Neuronal stem cell (in vitro differentiated cells): ENCODE measurements around the gene FGA.
A peak's percentile ranks its signal among the peaks of the same experiment; 100 is the strongest.

ENCODE experiments used
- DNase-seq: peaks from one replicate; pipeline ENCODE4 v3.0.0-alpha.2; 2013; ENCODE audit warnings: low spot score
- H2AFZ ChIP-seq: one replicate; pipeline ENCODE4 v1.6.1; 2013; ENCODE audit warnings: mild to moderate bottlenecking, low read length, inconsistent platforms
- H2AK5ac ChIP-seq: 2 replicates; pipeline ENCODE4 v1.6.1; 2013; ENCODE audit warnings: low read depth, mild to moderate bottlenecking, inconsistent platforms, low read length, moderate library complexity, mixed read lengths
- H2BK120ac ChIP-seq: 2 replicates; pipeline ENCODE4 v1.6.1; 2013; ENCODE audit warnings: low read depth, mild to moderate bottlenecking, inconsistent platforms, low read length, moderate library complexity, mixed read lengths
- H2BK12ac ChIP-seq: one replicate; pipeline ENCODE4 v1.6.1; 2013; ENCODE audit warnings: low read length, inconsistent platforms
- H2BK15ac ChIP-seq: 2 replicates; pipeline ENCODE4 v1.6.1; 2013; ENCODE audit warnings: mild to moderate bottlenecking, low read length, inconsistent platforms, mixed read lengths
- H2BK5ac ChIP-seq: one replicate; pipeline ENCODE4 v1.6.1; 2013; ENCODE audit warnings: inconsistent platforms, mild to moderate bottlenecking, low read length, moderate library complexity
- H3K14ac ChIP-seq: one replicate; pipeline ENCODE4 v1.6.1; 2013; ENCODE audit warnings: low read length, inconsistent platforms
- H3K18ac ChIP-seq: 2 replicates; pipeline ENCODE4 v1.6.1; 2013; ENCODE audit warnings: low read length, inconsistent platforms
- H3K23ac ChIP-seq: 2 replicates; pipeline ENCODE4 v1.6.1; 2013; ENCODE audit warnings: low read depth, mild to moderate bottlenecking, mixed read lengths, low read length, inconsistent platforms; ENCODE audit not compliant: poor library complexity
- H3K27ac ChIP-seq: replicated peaks from 3 replicates; pipeline ENCODE4 v1.5.1; 2013; ENCODE audit warnings: low read length, inconsistent platforms
- H3K27me3 ChIP-seq, 3 experiments: 2 replicates each; pipeline ENCODE4 v1.6.1; 2013; ENCODE audit warnings: low read length in 3 of 3, mild to moderate bottlenecking in 2 of 3, inconsistent platforms in 1 of 3, low read depth in 1 of 3, mixed read lengths in 1 of 3, moderate library complexity in 1 of 3; ENCODE audit not compliant: control insufficient read depth in 3 of 3, insufficient read depth in 3 of 3
- H3K36me3 ChIP-seq, 2 donors: replicated peaks in 1 of 2; 2 replicates each; pipeline ENCODE4 v1.6.1; 2013; ENCODE audit warnings: low read length in 2 of 2; ENCODE audit not compliant: control insufficient read depth in 2 of 2, insufficient read depth in 2 of 2
- H3K4ac ChIP-seq: 2 replicates; pipeline ENCODE4 v1.6.1; 2013; ENCODE audit warnings: inconsistent platforms, mild to moderate bottlenecking, low read length, moderate library complexity
- H3K4me1 ChIP-seq, 2 donors: 1 replicate in 1 of 2; 2 replicates in 1 of 2; pipeline ENCODE4 v1.6.1; 2013; ENCODE audit warnings: low read length in 2 of 2, low read depth in 1 of 2; ENCODE audit not compliant: control insufficient read depth in 2 of 2, insufficient read depth in 1 of 2
- H3K4me2 ChIP-seq: one replicate; pipeline ENCODE4 v1.6.1; 2013; ENCODE audit warnings: mild to moderate bottlenecking, low read length, inconsistent platforms; ENCODE audit not compliant: insufficient read depth, poor library complexity, severe bottlenecking
- H3K4me3 ChIP-seq, 2 donors: 2 replicates each; pipeline ENCODE4 v1.5.1; 2013; ENCODE audit warnings: low read length in 2 of 2, mild to moderate bottlenecking in 2 of 2, inconsistent platforms in 1 of 2, moderate library complexity in 1 of 2
- H3K79me1 ChIP-seq: one replicate; pipeline ENCODE4 v1.6.1; 2013; ENCODE audit warnings: low read depth, mild to moderate bottlenecking, inconsistent platforms, low read length, moderate library complexity
- H3K9ac ChIP-seq: one replicate; pipeline ENCODE4 v1.6.1; 2013; ENCODE audit warnings: mild to moderate bottlenecking, low read depth, low read length, inconsistent platforms; ENCODE audit not compliant: poor library complexity
- H3K9me3 ChIP-seq, 2 donors: replicated peaks in 1 of 2; 2 replicates each; pipeline versions ENCODE3 to v1.6.1; 2013; ENCODE audit warnings: low read length in 2 of 2, mild to moderate bottlenecking in 2 of 2, inconsistent platforms in 1 of 2, low read depth in 1 of 2, mixed read lengths in 1 of 2, moderate library complexity in 1 of 2; ENCODE audit not compliant: control insufficient read depth in 2 of 2, insufficient read depth in 1 of 2
- H4K8ac ChIP-seq: one replicate; pipeline ENCODE4 v1.6.1; 2013; ENCODE audit warnings: low read depth, mild to moderate bottlenecking, inconsistent platforms, low read length, moderate library complexity
- H4K91ac ChIP-seq: one replicate; pipeline ENCODE4 v1.6.1; 2013; ENCODE audit warnings: low read length, low read depth, mild to moderate bottlenecking, inconsistent platforms; ENCODE audit not compliant: poor library complexity
- WGBS, 2 donors: extraction: QIAGEN DNeasy Blood & Tissue Kit; methylation state at CpG; one replicate each; pipeline ENCODE4 v1.1.7; 2013; ENCODE audit warnings: missing lambda C conversion rate in 2 of 2, mixed read lengths in 1 of 2; ENCODE audit not compliant: insufficient read length in 2 of 2, insufficient replicate concordance in 1 of 2; ENCODE audit errors: extremely low coverage in 2 of 2; 5-methylcytosine and 5-hydroxymethylcytosine counted together

Gene FGA

DNA sequence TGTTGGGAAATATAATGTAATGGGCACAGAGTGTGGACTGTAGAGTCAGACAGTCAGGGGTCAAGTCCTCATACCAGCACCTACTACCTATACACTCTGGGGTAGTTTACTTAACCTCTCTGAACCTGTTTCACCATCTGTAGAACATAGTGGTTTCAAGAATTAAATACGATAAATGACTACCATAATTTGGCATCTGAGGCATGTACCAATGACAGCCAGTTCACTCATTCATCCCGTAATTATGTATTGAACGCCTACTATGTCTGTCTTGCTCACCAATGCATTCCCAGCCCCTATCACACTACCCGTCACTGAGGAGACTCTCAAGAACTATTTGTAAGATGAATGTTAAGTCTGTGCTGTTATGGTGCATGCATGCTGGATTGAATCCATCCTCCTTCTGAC, 29.7 kb downstream of the FGA start:
- Histone ChIP-seq H3K23ac (no peak overlapping the region), H2BK5ac (no peak overlapping the region), H2BK12ac (no peak overlapping the region), H3K4ac (no peak overlapping the region), H3K4me3 (no peak overlapping the region), H3K9ac (no peak overlapping the region), H2AFZ (no peak overlapping the region), H2BK15ac (no peak overlapping the region), H2AK5ac (no peak overlapping the region), H3K79me1 (no peaks in the 10 kb centered on the region), H3K4me2 (no peak overlapping the region), H3K27ac (no peak overlapping the region), H2BK120ac (no peak overlapping the region), H4K91ac (no peak overlapping the region), H3K36me3 (no peaks in the 10 kb centered on the region), H4K8ac (no peak overlapping the region), H3K27me3 (peaks cover 0 to 3% (median 0%) of the 10 kb centered on the region in 3 experiments), H3K4me1 (no peaks in the 10 kb centered on the region), H3K14ac (no peak overlapping the region), H3K9me3 (no peaks in the 10 kb centered on the region), H3K18ac (no peak overlapping the region)
- no peak for DNase-seq
- no CpG with 5 or more reads among the region's 4 CpGs for WGBS, 2 donors

DNA sequence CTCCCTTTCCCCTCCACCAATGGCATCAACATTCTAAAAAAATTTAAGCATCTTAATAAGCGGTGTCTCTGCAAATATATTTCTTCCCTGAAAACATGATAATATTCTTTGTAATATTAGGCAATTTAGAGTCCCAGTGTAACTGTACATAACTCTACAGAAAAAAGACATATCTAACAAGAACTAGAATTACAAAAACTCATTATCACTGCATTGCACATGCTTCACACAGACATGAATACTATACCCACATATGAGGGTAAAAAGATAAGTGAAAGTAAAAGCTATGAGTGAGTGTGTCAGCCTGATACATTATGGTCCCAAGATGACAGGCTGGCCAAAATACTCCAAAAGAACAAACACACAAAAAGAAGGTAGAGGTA, 30.1 kb downstream of the FGA start:
- Histone ChIP-seq H3K27ac (no peak overlapping the region), H3K4me1 (no peaks in the 10 kb centered on the region), H3K9ac (no peak overlapping the region), H2BK12ac (no peak overlapping the region), H3K79me1 (no peaks in the 10 kb centered on the region), H3K14ac (no peak overlapping the region), H4K91ac (no peak overlapping the region), H3K18ac (no peak overlapping the region), H2BK5ac (no peak overlapping the region), H2BK120ac (no peak overlapping the region), H3K4me2 (no peak overlapping the region), H3K4me3 (no peak overlapping the region), H3K4ac (no peak overlapping the region), H4K8ac (no peak overlapping the region), H3K9me3 (no peaks in the 10 kb centered on the region), H2AK5ac (no peak overlapping the region), H3K23ac (no peak overlapping the region), H2BK15ac (no peak overlapping the region), H2AFZ (no peak overlapping the region), H3K36me3 (no peaks in the 10 kb centered on the region), H3K27me3 (peaks cover 0 to 2% (median 0%) of the 10 kb centered on the region in 3 experiments)
- WGBS, 2 donors, result no CpG with 5 or more reads among the region's 1 CpG
- DNase-seq, result no peak

DNA sequence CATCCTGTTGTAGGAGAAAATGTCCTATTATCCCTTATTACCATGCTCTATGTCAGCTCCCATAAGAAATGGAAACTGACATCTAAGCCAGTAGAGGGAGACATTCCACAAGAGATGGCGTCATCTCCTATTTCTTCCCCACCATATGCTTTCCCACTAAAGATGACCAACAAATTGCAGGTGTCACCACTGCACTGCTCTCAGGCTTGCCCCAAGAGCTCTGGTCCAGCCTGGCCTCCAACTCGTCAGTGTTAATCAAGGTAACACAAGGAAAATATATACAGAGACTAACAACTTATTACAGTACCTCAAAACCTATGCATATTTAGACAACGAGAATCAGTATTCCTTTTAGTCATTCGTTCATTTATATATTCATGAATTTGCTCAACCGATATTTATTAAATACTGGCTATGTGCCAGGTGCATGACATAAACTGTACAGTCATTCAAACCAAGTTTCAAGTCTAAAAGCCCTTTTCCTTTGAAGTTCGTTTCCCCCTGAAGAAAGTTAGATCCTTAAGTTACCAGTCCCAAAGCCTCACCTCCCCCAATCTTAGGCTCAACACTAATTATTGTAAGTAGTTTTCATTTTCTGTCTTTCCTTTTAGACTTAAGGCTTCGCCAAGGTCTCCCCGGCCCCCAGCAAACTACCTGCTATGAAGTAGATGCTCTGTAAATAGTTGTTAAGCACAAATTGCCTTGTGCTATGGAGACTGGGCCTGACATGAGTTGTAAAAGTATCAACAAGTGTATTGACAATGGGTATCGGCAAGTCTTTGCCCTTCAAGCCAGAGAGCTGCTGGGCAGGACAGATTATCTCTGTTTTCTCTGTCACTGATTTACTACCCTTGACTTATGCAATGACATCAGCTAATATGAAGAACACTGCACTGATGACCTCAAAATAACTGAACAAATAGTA, 30.8 kb downstream of the FGA start:
- H3K4me3 ChIP-seq, result no peak overlapping the region
- H2BK15ac ChIP-seq, result no peak overlapping the region
- no peaks in the 10 kb centered on the region for H3K79me1 ChIP-seq
- H4K8ac ChIP-seq, result no peak overlapping the region
- no peak overlapping the region for H2BK5ac ChIP-seq
- H2BK120ac ChIP-seq, result no peak overlapping the region
- no CpG with 5 or more reads among the region's 9 CpGs for WGBS, 2 donors
- H4K91ac ChIP-seq, result no peak overlapping the region
- peak; percentile 48 for DNase-seq
- no peak overlapping the region for H3K4ac ChIP-seq
- H3K27me3 ChIP-seq, result peaks cover 0 to 6% (median 0%) of the 10 kb centered on the region in 3 experiments
- H2AK5ac ChIP-seq, result no peak overlapping the region
- H2BK12ac ChIP-seq, result no peak overlapping the region
- no peaks in the 10 kb centered on the region for H3K4me1 ChIP-seq
- H3K18ac ChIP-seq, result no peak overlapping the region
- H3K23ac ChIP-seq, result no peak overlapping the region
- no peak overlapping the region for H3K27ac ChIP-seq
- no peak overlapping the region for H3K4me2 ChIP-seq
- H3K14ac ChIP-seq, result no peak overlapping the region
- H3K36me3 ChIP-seq, result no peaks in the 10 kb centered on the region
- no peak overlapping the region for H3K9ac ChIP-seq
- no peaks in the 10 kb centered on the region for H3K9me3 ChIP-seq
- H2AFZ ChIP-seq, result no peak overlapping the region

DNA sequence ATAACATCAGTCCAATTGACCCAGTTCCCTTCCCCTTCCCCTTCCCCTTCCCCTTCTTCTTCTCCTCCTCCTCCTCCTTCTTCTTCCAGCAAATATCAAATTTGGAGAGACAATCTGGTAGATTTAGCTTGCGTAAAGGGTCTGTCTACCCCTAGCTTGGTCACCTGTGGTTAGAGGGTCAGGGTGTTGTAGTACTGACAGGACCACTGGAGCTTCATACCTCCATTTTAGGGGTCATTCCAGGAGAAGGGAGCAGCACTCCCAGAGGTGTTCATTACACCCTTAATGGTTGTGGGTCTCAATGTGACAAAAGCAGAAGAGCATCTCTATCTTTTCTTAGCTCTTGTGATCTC, 31.4 kb downstream of the FGA start:
- no CpG with 5 or more reads among the region's 1 CpG for WGBS, 2 donors
- Histone ChIP-seq H2BK15ac (no peak overlapping the region), H2BK12ac (no peak overlapping the region), H2BK5ac (no peak overlapping the region), H3K14ac (no peak overlapping the region), H3K4me1 (no peaks in the 10 kb centered on the region), H3K27me3 (peaks cover 0 to 6% (median 0%) of the 10 kb centered on the region in 3 experiments), H3K9ac (no peak overlapping the region), H3K79me1 (no peaks in the 10 kb centered on the region), H3K36me3 (no peaks in the 10 kb centered on the region), H4K8ac (no peak overlapping the region), H2AFZ (no peak overlapping the region), H3K4ac (no peak overlapping the region), H3K9me3 (no peaks in the 10 kb centered on the region), H3K4me2 (no peak overlapping the region), H2BK120ac (no peak overlapping the region), H3K27ac (no peak overlapping the region), H4K91ac (no peak overlapping the region), H3K18ac (no peak overlapping the region), H3K23ac (no peak overlapping the region), H3K4me3 (no peak overlapping the region), H2AK5ac (no peak overlapping the region)
- no peak for DNase-seq
